ENCODE data around the gene HIF1A. TPM values are rescaled to one million over a fixed set of nuclear protein-coding genes. Genes with fewer than 3 reads are reported as not detected.
A peak's percentile ranks its signal among the peaks of the same experiment; 100 is the strongest.
"Not testable (repeated sequence)": the region's sequence is repeated elsewhere in the genome, so short reads cannot be mapped to it uniquely, and the experiment has no call there.

The HIF1A gene
- total RNA-seq, 1 donor from 2014 or later, result 129 TPM

- no peak for DNase-seq (ENCODE audit: low read depth, low spot score)
- TF ChIP-seq CTCF (conservative IDR thresholded peaks at IDR 0.05), result no peak
- Mint-ChIP-seq H3K4me3 (no peak overlapping the region), H3K36me3 (ENCODE audit: low read depth) (peaks cover 5% of the 10 kb centered on the region), H3K4me1 (peaks cover 9% of the 10 kb centered on the region), H3K9me3 (no peaks in the 10 kb centered on the region), H3K27me3 (ENCODE audit: low read depth) (peaks cover 2% of the 10 kb centered on the region), H3K27ac (ENCODE audit: unreplicated experiment) (no peak overlapping the region)
Observed at GRCh38 chr14:61754627-61755381, 59.5 kb downstream of the HIF1A start.

- H3K4me3 Mint-ChIP-seq; H3K36me3 Mint-ChIP-seq (ENCODE audit: low read depth); H3K4me1 Mint-ChIP-seq; H3K9me3 Mint-ChIP-seq; H3K27me3 Mint-ChIP-seq (ENCODE audit: low read depth); H3K27ac Mint-ChIP-seq (ENCODE audit: unreplicated experiment); DNase-seq (ENCODE audit: low read depth, low spot score): not testable (repeated sequence)
Observed at GRCh38 chr14:61755382-61755742, 60.0 kb downstream of the HIF1A start.

- Mint-ChIP-seq H3K9me3 (no peaks in the 10 kb centered on the region), H3K36me3 (ENCODE audit: low read depth) (no peaks in the 10 kb centered on the region), H3K4me3 (no peak overlapping the region), H3K27ac (ENCODE audit: unreplicated experiment) (no peak overlapping the region), H3K4me1 (peaks cover 9% of the 10 kb centered on the region), H3K27me3 (ENCODE audit: low read depth) (peaks cover 2% of the 10 kb centered on the region)
- TF ChIP-seq CTCF (conservative IDR thresholded peaks at IDR 0.05), result no peak
- no peak for DNase-seq (ENCODE audit: low read depth, low spot score)
Observed at GRCh38 chr14:61756135-61756534, 60.8 kb downstream of the HIF1A start.

- H3K4me1 Mint-ChIP-seq, result peaks cover 36% of the 10 kb centered on the region
- DNase-seq (ENCODE audit: low read depth, low spot score), result no peak
- H3K36me3 Mint-ChIP-seq (ENCODE audit: low read depth), result no peaks in the 10 kb centered on the region
- H3K27ac Mint-ChIP-seq (ENCODE audit: unreplicated experiment), result no peak overlapping the region
- H3K4me3 Mint-ChIP-seq, result no peak overlapping the region
- peaks cover 2% of the 10 kb centered on the region for H3K27me3 Mint-ChIP-seq (ENCODE audit: low read depth)
- no peaks in the 10 kb centered on the region for H3K9me3 Mint-ChIP-seq
- no peak for TF ChIP-seq CTCF (conservative IDR thresholded peaks at IDR 0.05)
Observed at GRCh38 chr14:61759878-61760277, 64.6 kb downstream of the HIF1A start.

GRCh38 chr14:61761557-61761956 is 66.2 kb downstream of the HIF1A start:
- no peaks in the 10 kb centered on the region for H3K36me3 Mint-ChIP-seq (ENCODE audit: low read depth)
- no peak for TF ChIP-seq CTCF (conservative IDR thresholded peaks at IDR 0.05)
- H3K4me3 Mint-ChIP-seq, result peak overlapping the region; percentile 99
- DNase-seq (ENCODE audit: low read depth, low spot score), result no peak
- H3K27ac Mint-ChIP-seq (ENCODE audit: unreplicated experiment), result peak overlapping the region; percentile 98
- peaks cover 52% of the 10 kb centered on the region for H3K4me1 Mint-ChIP-seq
- no peaks in the 10 kb centered on the region for H3K9me3 Mint-ChIP-seq
- no peaks in the 10 kb centered on the region for H3K27me3 Mint-ChIP-seq (ENCODE audit: low read depth)

- DNase-seq (ENCODE audit: low read depth, low spot score), result peak; percentile 93
- peak within 1 kb of the TSS; percentile 99 for H3K4me3 Mint-ChIP-seq
Observed at GRCh38 chr14:61761959-61762786, 66.9 kb downstream of the HIF1A start, which contains the start of gene SNAPC1. Gene SNAPC1, plus strand, starts transcription at chr14:61762420. Its CDS starts 41 bp downstream, at chr14:61762461.

More at GRCh38 chr14:61761959-61762786, 66.9 kb downstream of the HIF1A start, which contains the start of gene SNAPC1:
- Mint-ChIP-seq H3K27ac (ENCODE audit: unreplicated experiment) (peak within 1 kb of the TSS; percentile 98), H3K27me3 (ENCODE audit: low read depth) (no peaks in the 10 kb centered on the region), H3K36me3 (ENCODE audit: low read depth) (no peaks in the 10 kb centered on the region), H3K4me1 (peaks cover 54% of the 10 kb centered on the region), H3K9me3 (no peaks in the 10 kb centered on the region)
- no peak for TF ChIP-seq CTCF (conservative IDR thresholded peaks at IDR 0.05)

Data from neural crest cell (in vitro differentiated cells).